SH-SY5Y (cell line): ENCODE measurements around the gene ADAM10.

Experiments
- GATA2 ChIP-seq: IDR thresholded peaks from 2 replicates; pipeline ENCODE4 v1.6.1; 2011; ENCODE audit warnings: mild to moderate bottlenecking, low read depth, low read length
- GATA3 ChIP-seq: IDR thresholded peaks from 2 replicates; pipeline ENCODE4 v1.6.1; 2011; ENCODE audit warnings: low read depth, mild to moderate bottlenecking, low read length, moderate library complexity

The ADAM10 gene

DNA sequence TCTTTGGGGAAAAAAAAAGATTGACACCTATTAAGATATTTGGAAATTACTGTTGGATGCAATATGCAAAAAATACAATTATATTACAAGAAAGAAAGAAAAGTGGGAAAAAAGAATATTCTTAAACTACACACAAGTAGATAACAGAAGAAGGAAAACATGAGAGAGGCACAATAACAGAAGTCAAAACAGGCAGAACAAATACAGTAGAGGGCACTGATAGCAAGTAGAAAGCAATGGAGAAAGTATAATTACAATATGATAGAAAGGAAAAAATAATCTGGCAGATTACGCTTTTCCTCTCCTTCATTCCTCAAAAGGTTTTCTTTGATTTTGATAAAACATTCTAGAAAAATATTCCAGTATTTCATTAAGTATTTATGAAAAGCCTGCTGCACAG is 72.1 kb downstream of the ADAM10 start:
- TF ChIP-seq GATA3 (no peak), GATA2 (no peak)

DNA sequence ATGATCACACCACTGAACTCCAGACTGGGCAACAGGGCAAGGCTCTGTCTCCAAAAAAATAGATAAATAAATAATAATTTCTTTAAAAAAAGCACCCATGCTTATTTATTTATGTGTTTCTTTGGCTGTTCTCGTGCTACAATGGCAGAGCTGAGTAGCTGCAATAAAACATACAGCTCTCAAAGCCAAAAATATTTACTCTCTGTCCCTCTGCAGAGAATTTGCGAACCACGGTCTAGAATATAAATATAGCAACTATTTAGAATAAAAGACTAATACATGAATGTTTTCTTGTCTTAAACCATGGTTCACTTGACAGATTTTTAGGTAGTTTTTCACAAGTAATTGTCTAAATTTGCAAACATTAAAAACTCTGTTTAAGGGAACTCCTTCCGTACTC is 72.7 kb downstream of the ADAM10 start:
- TF ChIP-seq GATA3 (no peak), GATA2 (no peak)

DNA sequence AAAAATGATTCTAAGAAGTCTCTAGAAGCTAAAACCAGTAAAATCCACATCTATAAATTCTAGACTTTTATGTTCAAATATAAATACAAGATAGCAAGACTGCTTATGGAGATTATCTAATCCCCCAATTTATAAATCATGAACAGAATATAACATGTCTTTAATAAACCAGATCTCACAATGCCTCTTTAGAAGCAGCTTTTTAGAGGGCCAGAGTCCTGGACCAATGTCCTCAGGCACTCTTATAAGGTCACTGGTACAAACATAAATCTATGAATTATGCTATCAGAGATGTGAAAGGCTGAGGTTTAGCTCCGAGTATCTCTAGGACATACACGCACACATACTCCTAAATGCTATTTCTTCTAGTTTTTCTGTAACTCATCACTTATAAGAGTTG is 78.3 kb downstream of the ADAM10 start:
- TF ChIP-seq GATA3 (no peak), GATA2 (no peak)

DNA sequence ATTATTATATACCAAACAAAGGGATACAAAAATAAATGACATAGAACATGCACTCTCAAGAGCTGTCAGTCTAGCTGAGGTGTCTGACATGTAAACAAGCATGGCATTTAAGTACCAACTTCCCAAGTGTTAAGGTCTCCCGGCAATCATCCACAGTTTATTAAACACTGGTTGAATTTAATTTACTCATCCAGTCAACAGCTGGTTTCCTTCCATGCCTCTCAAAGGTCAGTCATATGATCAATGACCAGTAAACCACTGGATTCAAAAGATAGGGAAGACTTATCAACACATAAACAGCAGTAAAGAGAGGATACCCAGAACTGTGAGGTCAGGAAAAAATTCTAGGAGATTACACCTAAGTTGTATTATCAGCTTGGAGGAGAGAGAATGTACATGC is 80.4 kb downstream of the ADAM10 start:
- TF ChIP-seq GATA2 = no peak
- TF ChIP-seq GATA3 = no peak

DNA sequence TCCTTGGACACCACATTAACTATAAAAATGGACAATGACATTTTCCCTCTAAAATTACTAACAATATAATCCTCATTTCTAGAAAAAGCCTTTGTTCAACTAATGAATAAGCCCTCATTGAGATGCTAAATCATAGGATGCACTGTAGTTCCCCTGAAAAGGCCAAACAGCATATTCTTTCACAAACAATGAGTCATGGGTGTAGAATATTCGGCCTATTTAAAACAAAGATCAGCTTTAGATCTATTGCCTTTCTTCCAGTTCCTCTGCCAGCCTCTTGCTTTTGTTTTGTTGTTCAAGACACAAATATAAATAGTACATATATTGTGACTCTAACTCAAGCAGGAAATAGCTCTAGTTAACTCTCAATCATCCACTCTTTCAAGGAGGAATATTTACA is 82.5 kb downstream of the ADAM10 start:
- TF ChIP-seq GATA2 = no peak
- TF ChIP-seq GATA3 = no peak

DNA sequence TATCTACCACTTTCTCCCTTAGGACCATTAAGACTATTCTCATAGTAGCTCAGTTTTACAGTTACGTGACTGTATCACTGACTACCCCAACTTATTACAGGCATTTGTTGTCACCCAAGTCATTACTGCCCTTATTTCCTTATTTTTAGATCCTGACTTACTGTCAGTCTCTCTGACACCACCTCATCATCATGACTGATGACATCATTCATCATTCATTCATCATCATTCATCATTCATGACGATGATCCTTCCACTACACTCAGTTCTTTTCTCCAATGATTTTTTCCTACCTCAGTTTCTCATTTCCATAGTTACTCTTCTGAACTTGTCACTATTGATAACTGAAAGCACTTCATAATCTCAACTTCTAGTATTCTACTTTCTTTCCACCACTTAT is 83.8 kb downstream of the ADAM10 start:
- TF ChIP-seq GATA3 = no peak
- no peak for TF ChIP-seq GATA2

DNA sequence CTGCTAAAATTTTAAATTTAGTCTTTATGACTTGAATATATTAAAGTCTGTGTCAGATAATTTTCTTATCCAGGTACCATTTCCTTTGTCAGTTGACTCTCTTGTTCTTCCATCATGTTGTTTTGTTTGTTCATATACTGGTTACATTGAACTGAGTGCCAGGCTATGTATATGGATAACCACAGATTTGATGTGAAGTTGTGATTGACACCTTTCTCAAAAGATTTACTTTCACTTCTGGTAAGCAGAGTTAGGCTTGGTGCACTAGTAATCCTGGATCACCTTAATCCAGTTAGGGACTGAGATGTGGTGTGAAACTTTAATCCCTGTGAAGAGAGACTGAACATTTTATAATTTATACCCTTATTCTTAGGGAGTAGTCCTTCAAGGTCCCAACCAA is 99.4 kb downstream of the ADAM10 start:
- TF ChIP-seq GATA3 = no peak
- TF ChIP-seq GATA2 = no peak

DNA sequence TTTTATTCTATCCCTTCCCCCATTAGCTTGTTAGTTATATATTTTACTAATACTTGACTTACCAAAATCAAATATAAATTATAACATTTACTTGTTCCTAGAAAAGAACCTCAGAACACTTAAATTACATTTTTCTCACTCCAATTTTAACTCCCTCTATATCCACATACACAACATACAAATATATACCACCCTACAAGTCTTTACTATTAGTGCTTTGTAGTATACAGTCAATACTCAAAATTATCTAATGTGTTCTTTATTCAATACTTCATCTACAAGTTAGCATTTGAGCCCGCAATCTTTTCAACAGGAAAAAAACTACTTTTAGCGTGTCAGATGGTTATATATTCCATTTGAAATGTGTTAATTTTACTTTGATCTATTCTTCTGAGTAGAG is 100.3 kb downstream of the ADAM10 start:
- TF ChIP-seq GATA2 = no peak
- no peak for TF ChIP-seq GATA3

DNA sequence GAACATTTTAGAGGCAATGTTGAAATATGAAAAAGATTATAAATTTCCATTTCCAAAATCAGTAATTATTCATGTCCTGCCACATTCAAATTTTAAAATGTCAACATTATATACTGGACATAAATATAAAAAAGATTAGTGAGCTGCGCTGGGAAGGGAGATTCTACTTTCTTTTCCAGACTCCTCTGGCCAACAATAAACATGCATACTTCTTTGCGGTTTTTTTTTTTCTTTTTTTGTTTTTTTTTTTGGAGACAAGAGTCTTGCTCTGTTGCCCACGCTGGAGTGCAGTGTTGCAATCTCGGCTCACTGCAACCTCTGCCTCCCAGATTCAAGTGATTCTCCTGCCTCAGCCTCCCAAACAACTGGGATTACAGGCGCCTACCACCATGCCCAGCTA is 105.5 kb downstream of the ADAM10 start:
- TF ChIP-seq GATA3 (no peak), GATA2 (no peak)

DNA sequence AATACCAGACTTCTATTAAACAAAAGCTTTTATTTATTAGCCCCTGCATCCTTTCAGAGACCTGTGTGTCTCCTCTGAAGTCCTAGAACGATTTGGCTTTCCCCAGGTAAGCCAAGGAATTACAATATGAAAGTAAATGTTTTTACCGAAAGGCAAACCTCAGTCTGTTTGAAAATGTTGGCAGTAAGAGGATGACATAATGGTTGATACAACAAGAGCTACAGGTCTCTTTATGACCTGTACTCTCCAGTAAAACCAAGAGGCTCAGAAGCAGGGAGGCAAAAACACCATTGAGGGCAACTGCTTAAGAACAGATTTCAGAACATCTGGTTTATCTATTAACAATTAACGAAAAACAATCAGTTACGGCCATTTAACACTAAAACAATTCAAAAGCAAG is 107.8 kb downstream of the ADAM10 start:
- no peak for TF ChIP-seq GATA2
- no peak for TF ChIP-seq GATA3

DNA sequence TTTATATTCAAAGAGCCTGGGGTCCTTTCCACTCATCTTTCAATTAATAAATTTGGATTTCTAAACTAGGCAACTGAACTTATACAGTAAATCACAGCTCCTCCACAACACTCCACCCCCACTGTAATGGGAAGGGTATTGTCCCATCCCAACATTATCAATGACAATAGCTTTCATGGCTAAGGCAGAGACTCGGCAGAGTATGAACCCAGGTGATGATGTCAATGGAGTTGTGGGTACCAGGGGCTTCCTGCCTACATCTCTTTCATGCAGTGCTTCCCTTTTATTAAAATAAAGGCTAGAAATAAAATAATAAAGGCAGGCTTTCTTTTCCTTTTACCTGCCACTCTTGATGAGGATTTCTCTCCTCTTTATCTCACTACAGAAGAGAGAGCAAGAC is 109.5 kb downstream of the ADAM10 start:
- TF ChIP-seq GATA2 (no peak), GATA3 (no peak)

DNA sequence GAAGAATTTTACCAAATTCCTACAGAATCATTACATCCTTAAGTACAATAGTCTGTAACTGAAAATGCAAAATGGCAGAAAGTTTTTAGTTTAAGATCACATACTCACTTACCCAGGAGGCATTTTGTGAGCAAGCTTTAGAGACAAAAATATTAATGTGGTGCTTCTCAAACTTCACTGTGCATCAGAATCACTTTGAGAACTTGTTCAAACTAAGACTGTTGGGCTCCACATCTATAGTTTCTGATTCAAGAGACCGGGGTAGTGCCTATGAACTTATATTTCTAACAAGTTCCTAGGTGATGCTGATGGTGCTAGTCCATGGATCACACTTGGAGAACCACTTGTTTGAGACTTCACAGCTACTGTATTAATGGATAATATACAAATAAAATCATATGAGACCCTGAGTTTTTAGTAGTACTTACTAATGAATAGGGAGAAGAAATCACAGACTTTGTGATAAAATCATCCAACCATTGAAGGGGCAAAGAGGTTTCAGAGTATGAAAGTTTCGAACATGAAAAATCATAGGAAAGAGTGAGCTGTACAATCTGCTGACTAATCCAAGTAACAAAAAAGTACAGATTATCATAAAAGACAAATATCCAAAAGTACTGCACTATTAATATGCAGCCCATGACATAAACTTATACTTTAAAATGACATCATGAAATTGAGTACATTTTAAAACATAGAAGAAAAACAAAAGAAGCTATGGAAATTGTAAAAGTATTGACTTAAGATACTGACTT is 110.3 kb downstream of the ADAM10 start:
- TF ChIP-seq GATA2 (no peak), GATA3 (no peak)

DNA sequence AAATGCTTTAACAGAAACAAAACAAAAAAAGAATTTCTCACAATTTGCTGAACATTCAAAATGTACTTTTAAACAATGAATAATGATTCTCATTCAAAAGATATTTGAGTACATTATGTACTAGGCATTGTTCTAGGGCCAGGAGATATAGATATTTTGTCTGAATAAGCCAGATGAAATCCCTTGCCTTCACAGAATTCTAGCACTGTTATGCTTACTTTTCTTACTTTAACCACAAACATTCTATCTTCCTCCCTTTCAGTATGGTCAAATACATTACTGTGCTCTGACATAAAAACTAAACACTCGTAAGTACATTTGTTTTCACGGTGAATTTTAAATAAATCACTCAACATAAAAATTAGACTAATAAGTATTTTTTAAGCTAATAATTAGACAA is 116.7 kb downstream of the ADAM10 start:
- TF ChIP-seq GATA2 (no peak), GATA3 (no peak)

DNA sequence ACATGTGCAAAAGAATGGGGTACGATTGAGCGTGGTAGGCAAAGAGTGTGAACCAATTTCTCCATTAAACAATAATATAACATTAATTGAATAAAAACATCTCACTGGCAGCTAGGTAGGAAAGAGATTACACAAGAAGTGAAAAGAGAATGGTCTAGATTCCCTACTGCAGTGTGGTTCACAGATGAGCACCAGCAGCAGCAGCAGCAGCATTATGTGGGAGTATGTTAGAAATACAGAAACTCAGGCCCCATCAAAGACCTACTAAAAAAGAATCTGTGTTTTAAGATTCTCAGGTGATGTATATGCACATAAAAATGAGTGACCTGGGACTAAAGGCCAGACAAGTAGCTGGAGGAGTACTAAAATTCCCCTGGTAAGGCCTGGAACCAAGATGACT is 118.2 kb downstream of the ADAM10 start:
- TF ChIP-seq GATA3 (no peak), GATA2 (no peak)

DNA sequence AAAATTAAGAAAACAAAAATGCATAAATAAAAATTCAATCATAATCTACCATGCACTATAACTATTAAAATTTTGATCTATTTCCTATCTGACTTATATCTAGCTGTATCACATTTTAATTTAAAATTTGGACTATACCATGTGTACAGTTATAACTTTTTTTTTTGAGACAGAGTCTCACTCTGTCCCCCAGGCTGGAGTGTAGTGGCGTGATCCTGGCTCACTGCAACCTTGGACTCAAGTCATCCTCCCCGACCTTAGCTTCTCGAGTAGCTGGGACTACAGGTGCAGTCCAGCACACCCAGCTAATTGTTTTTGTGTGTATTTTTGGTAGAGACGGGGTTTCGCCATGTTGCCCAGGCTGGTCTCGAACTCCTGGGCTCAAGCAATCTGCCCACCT is 119.9 kb downstream of the ADAM10 start:
- no peak for TF ChIP-seq GATA3
- no peak for TF ChIP-seq GATA2
